ENCODE results near the gene SFSWAP. TPM values are rescaled to one million over a fixed set of nuclear protein-coding genes. Genes with fewer than 3 reads are reported as not detected.

Gene SFSWAP
- total and polyA plus RNA-seq, 10 donors, result 19.5 to 74.4 (median 58.8) TPM

DNA sequence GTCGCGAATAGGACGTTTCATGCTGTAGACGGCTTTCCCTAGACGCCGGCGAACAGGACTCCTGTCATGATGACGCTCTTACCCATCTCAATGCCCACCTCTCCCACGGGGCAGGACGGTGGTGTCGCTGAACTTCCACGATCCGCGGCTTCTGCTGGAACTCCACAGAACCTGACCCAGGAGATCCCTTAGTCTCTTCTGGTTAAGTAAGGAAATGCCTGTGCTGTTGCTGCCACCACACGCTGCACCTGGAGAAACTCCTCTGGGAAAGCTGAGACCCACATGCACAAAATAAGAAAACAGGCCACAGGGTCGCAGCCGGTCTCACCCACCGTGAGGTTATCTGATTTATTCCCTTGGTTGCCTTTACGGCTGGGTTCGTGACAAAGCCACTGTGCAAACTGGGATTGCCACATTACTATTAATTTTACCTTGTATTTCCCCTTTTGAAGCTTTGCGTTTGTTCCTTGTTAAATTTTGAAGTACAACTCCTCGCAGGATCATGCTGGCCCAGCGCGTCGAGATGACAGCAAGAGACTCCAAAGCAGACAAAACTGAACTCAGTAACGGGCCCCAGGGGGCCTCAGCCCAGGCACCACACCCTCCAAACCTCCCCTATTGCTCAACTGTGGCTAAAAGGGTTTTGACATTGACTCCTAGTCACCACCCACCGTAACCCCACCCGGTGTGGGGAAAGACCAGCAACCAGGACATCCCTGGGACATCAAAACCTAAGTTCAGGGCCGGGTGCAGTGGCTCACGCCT lies 108.1 kb downstream of the SFSWAP start:
- H3K9me3 ChIP-seq, result peaks cover 0 to 4% (median 0%) of the 10 kb centered on the region in 8 donors
- H3K36me3 ChIP-seq, result no peaks in the 10 kb centered on the region
- intact Hi-C loops (cut with DNase I; ENCODE audit: low total_unique reads), result no loop called here
- H3K27me3 ChIP-seq (replicated peaks in 1 of 7), result peaks cover 0 to 12% (median 0%) of the 10 kb centered on the region in 7 donors
- WGBS, 5 donors, result 58 to 74% (median 69%) methylated on average over 26 to 30 of the region's 30 CpGs
- H3K4me1 ChIP-seq, result peaks cover 0 to 22% (median 6%) of the 10 kb centered on the region in 6 donors
- H3K4me3 ChIP-seq, result no peak overlapping the region
- DNase-seq, result no peak
- TF ChIP-seq POLR2AphosphoS5 (IDR thresholded peaks at IDR 0.05) (no peak), POLR2A (IDR thresholded peaks at IDR 0.05) (no peak)
- TF ChIP-seq, protein P1, sequence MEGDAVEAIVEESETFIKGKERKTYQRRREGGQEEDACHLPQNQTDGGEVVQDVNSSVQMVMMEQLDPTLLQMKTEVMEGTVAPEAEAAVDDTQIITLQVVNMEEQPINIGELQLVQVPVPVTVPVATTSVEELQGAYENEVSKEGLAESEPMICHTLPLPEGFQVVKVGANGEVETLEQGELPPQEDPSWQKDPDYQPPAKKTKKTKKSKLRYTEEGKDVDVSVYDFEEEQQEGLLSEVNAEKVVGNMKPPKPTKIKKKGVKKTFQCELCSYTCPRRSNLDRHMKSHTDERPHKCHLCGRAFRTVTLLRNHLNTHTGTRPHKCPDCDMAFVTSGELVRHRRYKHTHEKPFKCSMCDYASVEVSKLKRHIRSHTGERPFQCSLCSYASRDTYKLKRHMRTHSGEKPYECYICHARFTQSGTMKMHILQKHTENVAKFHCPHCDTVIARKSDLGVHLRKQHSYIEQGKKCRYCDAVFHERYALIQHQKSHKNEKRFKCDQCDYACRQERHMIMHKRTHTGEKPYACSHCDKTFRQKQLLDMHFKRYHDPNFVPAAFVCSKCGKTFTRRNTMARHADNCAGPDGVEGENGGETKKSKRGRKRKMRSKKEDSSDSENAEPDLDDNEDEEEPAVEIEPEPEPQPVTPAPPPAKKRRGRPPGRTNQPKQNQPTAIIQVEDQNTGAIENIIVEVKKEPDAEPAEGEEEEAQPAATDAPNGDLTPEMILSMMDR (IDR thresholded peaks at IDR 0.05 in 8 of 11, conservative IDR thresholded peaks at IDR 0.05 in 3 of 11), result no peak
- H3K27ac ChIP-seq, result peak overlapping the region in 4 of 8 donors; percentile 38 to 61 (median 46)

DNA sequence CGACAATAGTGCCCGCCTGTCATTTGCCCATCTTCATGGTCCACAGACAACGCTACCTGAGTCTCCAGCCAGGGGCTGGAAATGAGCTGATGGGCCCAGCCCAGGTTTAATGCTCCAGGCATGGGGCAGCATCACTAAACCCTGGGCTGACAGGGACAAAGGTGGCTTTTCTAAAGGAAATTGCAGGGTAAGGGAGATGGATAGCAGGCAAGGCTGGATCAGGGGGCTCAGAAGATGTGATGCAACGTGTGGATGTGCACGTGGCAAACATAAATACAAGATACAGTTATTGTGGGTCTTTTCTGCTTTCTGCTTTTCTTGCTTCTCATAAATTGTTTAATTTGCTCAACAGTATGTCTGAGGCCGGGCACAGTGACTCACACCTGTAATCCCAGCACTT lies 113.6 kb downstream of the SFSWAP start:
- no peak for DNase-seq
- Histone ChIP-seq H3K9me3 (no peaks in the 10 kb centered on the region), H3K36me3 (no peaks in the 10 kb centered on the region), H3K4me3 (no peak overlapping the region), H3K27ac (no peak overlapping the region), H3K27me3 (replicated peaks in 1 of 7) (peaks cover 0 to 65% (median 31%) of the 10 kb centered on the region in 7 donors), H3K4me1 (peaks cover 5 to 44% (median 19%) of the 10 kb centered on the region in 6 donors)
- WGBS, 5 donors, result 80 to 95% (median 92%) methylated on average over 5 to 6 of the region's 6 CpGs
- intact Hi-C loops (cut with DNase I; ENCODE audit: low total_unique reads), result no loop called here
- TF ChIP-seq POLR2A (IDR thresholded peaks at IDR 0.05), result no peak
- TF ChIP-seq, protein P1 (IDR thresholded peaks at IDR 0.05 in 8 of 11, conservative IDR thresholded peaks at IDR 0.05 in 3 of 11), result no peak

DNA sequence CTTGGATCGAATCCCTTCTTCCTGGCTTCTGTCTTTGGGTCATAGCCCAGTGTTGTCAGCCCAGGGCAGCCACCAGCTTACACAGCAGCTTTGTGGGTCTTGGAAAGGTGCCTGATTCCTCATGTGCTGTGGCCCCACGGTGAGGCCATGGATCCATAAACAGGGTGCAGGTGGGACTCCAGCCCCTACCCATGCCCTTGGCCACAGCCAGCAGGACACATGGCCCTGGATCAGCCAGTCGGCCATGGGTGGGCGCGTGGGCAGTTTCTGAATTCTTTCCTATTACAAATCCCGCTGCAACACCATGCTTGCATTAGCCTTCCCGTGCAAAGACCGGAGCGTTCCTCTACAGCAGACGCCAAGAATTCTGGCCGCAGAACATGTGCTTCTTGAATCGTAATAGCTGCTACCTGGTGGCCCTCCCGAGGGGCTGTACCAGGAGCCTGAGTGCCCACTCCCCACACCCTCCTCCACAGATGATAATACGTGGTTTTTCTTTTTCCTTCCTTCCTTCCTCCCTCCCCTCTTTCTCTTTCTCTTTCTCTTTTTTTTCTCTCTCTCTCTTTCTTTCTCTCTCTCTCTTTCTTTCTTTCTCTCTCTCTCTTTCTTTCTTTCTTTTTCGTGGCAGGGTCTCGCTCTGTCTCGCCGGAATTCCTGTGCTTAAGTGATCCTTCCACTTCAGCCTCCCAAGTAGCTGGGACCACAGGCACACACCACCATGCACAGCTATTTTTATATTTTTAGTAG lies 114.4 kb downstream of the SFSWAP start:
- Histone ChIP-seq H3K27me3 (replicated peaks in 1 of 7) (peaks cover 0 to 74% (median 40%) of the 10 kb centered on the region in 7 donors), H3K4me1 (peaks cover 13 to 48% (median 28%) of the 10 kb centered on the region in 6 donors), H3K4me3 (no peak overlapping the region), H3K36me3 (no peaks in the 10 kb centered on the region), H3K9me3 (no peaks in the 10 kb centered on the region), H3K27ac (no peak overlapping the region)
- intact Hi-C loops (cut with DNase I; ENCODE audit: low total_unique reads), result no loop called here
- TF ChIP-seq, protein P1 (IDR thresholded peaks at IDR 0.05 in 8 of 11, conservative IDR thresholded peaks at IDR 0.05 in 3 of 11), result no peak
- TF ChIP-seq POLR2AphosphoS5 (IDR thresholded peaks at IDR 0.05), result no peak
- TF ChIP-seq POLR2A (IDR thresholded peaks at IDR 0.05), result no peak
- DNase-seq, result no peak
- 65 to 75% (median 68%) methylated on average over 17 to 18 of the region's 18 CpGs for WGBS, 5 donors

Data from spleen (tissue), 11 donors.